Stimulated activated CD8-positive, alpha-beta memory T cell treated with anti-CD3 and anti-CD28 coated beads, Interleukin-12 subunit alpha, Interleukin-12 subunit beta, amount 100 ng/mL, for 24 hours (primary cell): ENCODE measurements around the gene CAMSAP2.

Source experiments
- DNase-seq: peaks from one replicate; pipeline ENCODE4 v3.0.0-alpha.2; 2020; ENCODE audit errors: extremely low read depth

The CAMSAP2 gene

DNA sequence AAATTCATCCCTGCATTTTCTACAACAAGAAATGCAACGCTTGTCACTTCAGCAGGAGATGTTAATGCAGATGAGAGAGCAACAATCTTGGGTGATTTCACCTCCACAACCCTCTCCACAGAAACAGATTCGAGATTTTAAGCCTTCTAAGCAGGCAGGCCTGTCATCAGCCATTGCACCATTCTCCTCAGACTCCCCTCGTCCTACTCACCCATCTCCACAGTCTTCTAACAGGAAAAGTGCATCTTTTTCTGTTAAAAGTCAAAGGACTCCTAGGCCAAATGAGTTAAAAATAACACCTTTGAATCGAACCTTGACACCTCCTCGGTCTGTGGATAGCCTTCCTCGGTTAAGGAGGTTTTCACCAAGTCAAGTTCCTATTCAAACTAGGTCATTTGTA lies 110.7 kb downstream of the CAMSAP2 start:
- DNase-seq, result no peak

DNA sequence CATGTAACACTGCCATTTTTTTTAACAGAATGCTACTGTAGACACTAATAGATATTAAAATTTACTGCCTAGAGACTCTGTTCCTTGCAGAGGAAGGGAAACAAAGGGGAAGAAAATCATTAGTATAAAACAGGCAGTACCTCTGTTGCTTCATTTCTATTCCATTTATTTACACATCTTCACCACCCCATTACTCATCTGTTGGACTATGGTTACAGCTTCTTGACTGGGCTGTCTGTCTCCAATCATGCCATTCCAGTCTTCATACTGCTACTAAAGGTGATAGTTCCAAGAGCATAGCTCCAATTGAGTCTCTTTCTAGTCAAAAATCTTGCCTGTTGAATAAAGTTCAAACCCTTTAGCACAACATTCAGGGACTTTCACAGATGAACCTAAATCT lies 111.9 kb downstream of the CAMSAP2 start:
- no peak for DNase-seq

GRCh38 chr1:200856716-200857357 lies 118.1 kb downstream of the CAMSAP2 start:
- DNase-seq, result no peak

- DNase-seq, result no peak
Measured at GRCh38 chr1:200857804-200858203, 119.1 kb downstream of the CAMSAP2 start.

DNA sequence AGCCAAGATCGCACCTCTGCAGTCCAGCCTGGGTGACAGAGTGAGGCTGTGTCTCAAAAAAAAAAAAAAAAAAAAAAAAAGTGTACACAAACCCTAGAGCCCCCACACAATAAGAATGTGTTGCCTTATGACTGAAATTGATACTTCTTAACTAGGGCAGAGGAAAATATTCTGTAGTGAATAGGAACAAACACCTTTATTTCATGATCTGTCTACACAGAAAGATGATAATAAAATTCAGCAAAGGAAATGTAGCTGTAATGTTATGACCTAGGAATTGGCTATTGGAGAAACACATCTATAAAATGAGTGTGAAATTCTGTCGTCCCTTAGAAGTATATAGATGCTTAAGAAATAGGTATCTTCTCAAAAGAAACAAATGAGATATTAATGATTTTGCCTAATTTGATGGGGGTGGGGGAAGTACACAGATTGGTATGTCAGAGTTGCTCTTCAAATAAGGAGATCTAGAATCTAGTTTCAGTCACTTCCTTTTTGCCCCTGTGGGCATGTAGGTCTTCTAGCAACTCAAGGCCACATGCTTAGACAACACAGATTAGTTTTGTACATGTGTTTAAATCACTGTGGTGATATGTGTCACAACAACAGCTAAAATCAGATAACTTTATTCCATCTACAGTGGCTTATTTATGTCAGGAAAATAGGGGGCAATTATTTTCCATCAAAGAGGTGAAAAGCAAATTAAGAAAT lies 123.4 kb downstream of the CAMSAP2 start:
- DNase-seq, result no peak

DNA sequence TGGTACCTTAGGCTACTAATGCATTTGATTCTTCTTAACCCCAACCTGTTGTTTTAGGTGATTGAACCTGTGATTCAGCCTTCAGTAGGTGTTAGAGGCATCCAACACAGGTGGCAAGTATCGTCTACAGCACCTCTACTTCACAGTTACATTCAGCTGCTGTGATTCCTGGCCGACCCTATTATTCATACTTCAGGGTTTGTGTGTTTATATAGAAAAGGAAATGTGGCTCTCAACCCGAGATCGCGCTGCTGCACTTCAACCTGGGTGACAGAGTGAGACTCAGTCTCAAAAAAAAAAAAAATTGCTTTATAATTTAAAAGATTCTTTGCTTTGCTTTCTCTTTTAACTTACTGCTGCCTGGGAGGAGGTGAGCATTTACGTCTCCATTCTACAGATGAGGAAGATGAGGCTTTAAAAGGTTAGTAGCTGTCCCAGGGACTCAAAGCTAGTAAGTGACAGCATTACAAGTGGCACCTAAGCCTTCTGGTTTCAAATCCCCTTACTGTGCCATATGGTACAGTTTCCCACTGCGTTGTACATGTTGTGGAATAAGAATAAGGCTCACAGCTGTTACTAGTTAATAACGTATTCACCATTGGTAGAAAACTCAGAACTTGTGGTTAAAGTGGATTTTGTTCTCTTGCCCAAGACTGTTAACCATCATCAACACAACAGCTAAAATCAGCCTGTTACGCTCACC lies 124.2 kb downstream of the CAMSAP2 start:
- no peak for DNase-seq

GRCh38 chr1:200866116-200866515 lies 127.4 kb downstream of the CAMSAP2 start:
- no peak for DNase-seq

GRCh38 chr1:200866521-200866920 lies 127.8 kb downstream of the CAMSAP2 start:
- no peak for DNase-seq

GRCh38 chr1:200867018-200867811 lies 128.5 kb downstream of the CAMSAP2 start:
- no peak for DNase-seq

GRCh38 chr1:200869376-200869752 lies 130.7 kb downstream of the CAMSAP2 start:
- DNase-seq, result no peak

GRCh38 chr1:200869753-200870391 lies 131.2 kb downstream of the CAMSAP2 start:
- DNase-seq, result no peak

DNA sequence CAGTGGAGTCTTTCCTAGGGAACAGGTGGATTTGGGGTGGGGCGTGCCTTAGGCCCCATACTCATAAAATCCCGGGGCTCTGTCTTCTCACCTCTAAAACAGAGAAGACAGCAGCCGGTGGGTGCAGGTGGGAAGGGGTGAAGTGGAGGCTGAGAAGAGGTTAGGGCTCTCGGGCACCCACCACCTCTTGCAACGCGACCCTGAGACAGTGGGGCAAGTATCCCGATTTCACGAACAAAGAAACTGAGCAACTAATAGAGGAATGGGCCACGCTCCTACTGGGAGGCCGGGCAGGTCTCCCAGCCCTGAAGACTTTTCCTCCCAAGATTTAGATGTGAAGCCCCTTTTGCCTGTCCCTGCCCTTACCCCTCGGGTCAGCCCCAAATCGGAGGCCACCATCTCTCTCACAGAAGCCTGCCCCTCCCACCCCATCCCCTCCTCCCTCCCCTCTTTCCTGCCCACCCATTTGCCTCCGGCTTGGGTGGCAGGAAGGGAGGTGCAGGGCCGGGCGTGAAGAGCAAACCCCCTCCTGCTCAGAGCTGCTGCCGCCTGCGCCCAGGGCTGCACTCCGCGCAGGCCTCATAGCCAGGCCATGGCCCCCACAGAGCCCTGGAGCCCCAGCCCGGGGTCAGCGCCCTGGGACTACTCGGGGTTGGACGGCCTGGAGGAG lies 133.9 kb downstream of the CAMSAP2 start, which contains the start of gene GPR25:
Gene GPR25 (plus strand): TSS at position 536 of the 670 bp plus-strand sequence. CDS start 57 bp downstream, at position 593.
- DNase-seq, result no peak

DNA sequence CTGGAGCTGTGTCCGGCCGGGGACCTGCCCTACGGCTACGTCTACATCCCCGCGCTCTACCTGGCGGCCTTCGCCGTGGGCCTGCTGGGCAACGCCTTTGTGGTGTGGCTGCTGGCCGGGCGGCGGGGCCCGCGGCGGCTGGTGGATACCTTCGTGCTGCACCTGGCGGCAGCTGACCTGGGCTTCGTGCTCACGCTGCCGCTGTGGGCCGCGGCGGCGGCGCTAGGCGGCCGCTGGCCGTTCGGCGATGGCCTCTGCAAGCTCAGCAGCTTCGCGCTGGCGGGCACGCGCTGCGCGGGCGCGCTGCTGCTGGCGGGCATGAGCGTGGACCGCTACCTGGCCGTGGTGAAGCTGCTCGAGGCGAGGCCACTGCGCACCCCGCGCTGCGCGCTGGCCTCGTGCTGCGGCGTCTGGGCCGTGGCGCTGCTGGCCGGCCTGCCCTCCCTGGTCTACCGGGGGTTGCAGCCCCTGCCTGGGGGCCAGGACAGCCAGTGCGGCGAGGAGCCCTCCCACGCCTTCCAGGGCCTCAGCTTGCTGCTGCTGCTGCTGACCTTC lies 134.5 kb downstream of the CAMSAP2 start:
- no peak for DNase-seq

DNA sequence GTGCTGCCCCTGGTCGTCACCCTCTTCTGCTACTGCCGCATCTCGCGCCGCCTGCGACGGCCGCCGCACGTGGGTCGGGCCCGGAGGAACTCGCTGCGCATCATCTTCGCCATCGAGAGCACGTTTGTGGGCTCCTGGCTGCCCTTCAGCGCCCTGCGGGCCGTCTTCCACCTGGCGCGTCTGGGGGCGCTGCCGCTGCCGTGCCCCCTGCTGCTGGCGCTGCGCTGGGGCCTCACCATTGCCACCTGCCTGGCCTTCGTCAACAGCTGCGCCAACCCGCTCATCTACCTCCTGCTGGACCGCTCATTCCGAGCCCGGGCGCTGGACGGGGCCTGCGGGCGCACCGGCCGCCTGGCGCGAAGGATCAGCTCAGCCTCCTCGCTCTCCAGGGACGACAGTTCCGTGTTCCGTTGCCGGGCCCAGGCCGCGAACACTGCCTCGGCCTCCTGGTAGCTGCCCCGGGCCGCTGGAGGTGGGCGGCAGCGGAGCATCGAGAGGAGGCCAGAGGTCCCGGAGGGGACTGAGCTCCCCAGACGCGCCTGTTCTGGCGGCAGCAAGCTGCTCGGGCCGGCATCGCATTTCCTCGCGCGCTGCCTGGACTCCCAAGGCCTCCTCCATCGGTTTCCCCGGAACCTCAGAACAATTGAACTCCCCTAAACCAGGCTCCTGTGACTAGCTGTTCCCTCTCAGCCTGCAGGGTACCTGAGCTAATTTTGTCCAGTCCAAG lies 135.1 kb downstream of the CAMSAP2 start:
- no peak for DNase-seq

DNA sequence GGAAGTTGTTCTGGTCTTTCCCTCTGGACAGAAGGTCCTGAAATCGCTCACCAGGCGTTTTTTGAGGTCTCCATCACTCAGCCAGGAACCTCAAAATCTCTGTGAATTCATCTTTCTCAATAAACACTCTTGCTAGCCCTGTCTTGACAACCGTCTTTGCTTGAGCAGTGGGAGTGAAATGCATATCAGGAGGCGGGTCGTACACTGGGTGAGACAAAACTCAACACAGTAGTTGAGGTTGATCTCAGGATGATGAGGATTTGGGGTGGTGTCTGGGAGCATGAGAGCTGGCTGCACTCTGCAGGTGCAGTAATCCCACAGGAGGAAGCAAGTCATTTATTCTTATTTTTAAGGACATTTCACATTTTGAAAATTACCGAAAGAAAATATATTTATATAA lies 136.0 kb downstream of the CAMSAP2 start:
- DNase-seq, result no peak

DNA sequence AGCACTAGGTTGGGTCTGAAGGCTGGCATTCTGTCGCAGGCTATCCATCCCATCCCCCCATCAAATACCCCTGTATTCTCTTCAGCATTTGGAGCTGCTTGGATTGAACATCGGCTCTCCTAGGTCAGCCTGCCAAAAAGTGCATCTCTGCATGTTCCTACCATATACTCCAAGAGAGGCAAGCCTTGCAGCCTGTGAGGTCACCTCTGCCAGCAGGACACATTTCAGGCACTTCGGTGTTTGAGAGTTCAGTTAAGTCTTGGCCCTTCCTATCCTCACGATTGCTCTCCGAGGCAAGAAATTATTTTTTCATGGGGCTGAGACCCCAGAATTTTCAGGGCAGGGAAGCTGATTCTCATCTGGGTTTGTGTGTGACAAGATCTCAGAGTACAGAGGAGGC lies 136.7 kb downstream of the CAMSAP2 start:
- DNase-seq, result no peak

GRCh38 chr1:200877010-200877409 lies 138.3 kb downstream of the CAMSAP2 start:
- DNase-seq, result no peak

- no peak for DNase-seq
Measured at GRCh38 chr1:200877839-200878551, 139.3 kb downstream of the CAMSAP2 start.

DNA sequence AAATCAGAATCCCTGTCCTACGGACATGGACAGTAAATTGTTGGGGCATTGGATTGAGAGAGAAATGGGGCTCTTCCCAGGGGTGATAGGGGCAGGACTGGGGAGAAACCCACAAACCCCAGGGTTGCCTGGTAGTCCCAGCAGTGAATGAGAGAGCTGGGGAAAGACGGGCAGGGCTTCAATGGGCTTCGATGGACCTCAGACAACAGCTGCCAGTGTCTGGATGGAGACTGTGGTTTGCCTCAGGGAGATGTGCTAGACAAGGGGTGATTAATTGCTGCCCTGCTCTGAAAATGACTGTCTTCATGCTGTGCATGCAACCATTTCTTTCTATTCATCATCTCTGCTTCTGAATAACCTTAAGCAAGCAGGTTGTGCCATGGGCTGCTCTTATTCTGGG lies 141.5 kb downstream of the CAMSAP2 start:
- DNase-seq, result no peak
